Right renal pelvis (tissue), 4 donors: Measurements from ENCODE around the gene MCC. TPM values are rescaled to one million over a fixed set of nuclear protein-coding genes. Genes with fewer than 3 reads are reported as not detected.

ENCODE experiments used
- DNase-seq, 4 donors: peaks; one replicate each; pipeline ENCODE4 v3.0.0-alpha.2; 2013; ENCODE audit warnings: low read depth in 4 of 4, low spot score in 3 of 4, missing footprints in 1 of 4
- polyA plus RNA-seq, 4 donors: library from polyadenylated mRNA; unstranded; fragments of 120-200 nt; gene quantifications; one replicate each; pipeline ENCODE4 v1.2.1, GENCODE V29; 2013; ENCODE audit not compliant: insufficient read length in 4 of 4

Gene MCC
- 10 to 100 TPM; 27.6 to 34.8 (median 32.4) TPM for polyA plus RNA-seq

DNA sequence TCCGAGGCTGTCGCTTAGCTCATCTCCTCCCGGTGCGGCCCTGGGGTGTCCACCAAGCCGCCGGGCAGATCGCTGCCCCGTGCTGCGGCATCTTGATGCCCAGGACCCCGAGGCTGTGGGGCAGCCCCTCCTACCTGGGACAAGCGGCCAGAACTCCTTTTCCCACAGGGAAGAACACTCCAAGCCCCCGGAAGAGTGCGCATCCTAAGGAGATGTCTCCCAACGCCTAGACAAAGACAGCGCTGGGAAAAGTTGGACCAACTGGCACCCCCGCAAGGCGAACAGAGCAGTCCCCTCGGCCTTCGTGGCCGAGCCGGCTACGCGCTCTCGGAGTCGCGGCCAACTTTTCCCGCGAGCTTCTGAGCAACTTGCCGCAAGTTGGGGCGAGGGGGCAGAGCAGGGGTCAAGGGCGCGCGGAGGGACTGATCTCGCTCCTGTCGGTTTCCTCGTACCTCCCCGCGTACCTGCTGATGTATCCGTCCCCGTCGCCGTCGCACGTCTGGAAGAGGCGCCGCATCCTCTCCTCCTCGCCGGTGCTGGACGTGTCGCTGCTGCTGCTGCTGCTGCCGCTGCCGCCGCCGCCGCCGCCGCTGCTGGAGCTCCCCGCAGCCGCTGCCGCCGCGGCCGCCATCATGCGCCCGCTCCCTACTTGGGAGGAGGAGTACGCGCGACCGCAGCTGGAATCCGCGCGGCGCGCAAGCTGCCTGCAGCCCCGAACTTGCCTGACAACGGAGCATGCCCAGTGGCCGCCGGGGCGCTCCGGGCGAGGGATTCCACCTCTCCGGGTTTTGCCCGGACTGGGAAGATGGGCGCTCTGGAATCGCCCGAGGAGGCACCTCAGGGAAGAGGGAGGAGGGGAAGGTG is at the start of gene MCC:
Gene MCC (minus strand): TSS at position 673 of the 864 bp plus-strand sequence.
- peak in 3 of 4 donors; percentile 70 to 72 (median 71) for DNase-seq

DNA sequence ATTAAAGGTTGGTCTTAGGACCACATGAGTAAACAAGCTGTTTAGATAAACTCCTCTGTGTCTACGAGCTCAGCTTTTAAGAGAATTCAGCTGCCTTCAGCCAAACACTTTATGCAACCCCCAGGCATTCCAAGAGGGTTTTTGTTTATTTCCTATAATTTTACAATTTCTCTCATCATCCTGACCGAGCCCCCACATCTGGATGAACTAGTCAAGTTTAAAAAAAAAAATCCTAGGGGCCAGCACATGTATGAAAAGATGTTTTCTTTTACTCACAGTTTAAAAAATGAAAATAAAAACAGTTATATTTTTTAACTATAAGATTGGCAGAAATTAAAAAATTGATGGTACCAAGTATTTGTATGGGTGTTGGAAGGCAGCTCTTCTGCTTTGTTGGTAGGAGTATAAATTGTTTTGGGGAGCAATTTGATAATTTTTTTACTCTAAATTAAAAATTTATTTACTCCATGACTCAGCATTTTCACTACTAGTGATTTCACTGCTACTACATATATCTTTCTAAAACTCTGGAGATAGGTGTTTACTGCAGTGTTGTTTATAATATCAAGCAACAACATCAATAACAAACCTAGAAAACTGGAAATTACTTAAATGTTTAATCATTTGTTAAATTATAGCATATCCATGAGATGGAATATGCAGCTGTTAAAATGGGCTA is 43.4 kb upstream of the MCC start:
- no peak for DNase-seq

DNA sequence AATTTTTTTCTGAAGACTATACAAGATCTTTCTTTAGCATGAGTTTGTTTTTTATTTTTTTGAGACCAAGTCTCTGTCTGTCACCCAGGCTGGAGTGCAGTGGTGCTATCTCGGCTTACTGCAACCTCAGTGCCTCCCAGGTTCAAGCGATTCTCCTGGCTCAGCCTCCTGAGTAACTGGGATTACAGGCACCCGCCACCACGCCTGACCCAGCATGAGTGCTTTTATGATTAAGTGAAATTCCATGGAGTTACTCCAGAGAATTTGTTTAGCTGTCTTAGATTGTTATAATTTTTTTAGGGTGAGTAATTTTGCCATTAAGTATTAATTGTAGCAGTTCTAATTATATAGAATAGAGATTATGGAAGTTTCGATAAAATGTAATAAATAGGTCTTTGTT is 39.5 kb upstream of the MCC start:
- DNase-seq = no peak

DNA sequence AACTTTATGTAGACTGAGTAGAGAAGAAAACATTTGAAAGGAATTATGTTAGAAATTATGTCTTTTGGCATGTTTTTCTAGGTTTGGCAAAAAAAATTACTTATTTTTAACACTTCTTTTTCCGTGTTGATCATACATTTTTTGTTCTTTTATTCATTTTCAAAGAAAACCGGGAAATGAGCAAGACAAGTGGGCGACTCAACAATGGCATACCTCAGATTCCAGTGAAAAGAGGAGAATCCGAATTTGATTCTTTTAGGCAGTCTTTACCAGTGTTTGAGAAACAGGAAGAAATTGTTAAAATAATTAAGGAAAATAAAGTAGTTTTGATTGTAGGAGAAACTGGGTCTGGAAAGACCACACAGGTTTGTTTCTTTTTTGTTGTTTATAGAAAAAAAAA is 38.2 kb upstream of the MCC start:
- DNase-seq = no peak

DNA sequence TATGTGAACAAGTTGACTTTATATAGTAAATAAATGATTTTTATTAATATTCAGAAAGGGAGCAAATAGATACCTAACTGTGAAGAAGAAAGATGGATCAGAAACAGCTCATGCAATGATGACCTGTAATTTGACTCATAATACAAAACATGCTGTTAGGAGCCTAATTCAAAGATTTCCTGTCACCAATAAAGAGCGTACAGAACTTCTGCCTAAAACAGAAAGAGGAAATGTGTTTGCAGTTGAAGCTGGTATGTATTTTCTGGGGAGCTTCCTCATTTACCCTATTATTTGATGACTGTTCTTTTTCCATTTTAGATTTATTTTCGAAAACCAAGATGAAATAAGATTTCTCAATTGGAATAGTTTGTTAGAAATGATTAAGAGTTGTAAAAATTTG is 36.7 kb upstream of the MCC start:
- no peak for DNase-seq

DNA sequence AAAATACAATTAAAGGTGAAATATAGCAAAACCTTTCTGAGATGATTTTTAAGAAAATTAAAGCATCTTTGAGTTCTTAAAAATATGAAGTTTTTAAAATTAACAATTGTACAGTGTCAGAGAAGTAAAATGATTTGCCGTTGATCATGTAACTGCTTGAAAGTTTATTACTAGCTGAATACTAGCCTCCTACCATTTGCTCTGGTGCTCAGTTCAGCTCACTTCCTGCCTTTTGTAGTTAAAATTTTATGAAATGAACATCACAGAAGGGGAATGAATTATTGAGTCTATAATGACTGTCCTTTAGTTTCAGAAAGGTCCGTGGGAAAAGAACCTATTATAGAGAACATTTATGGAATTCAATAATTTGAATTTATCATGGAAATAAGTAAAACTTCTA is 34.9 kb upstream of the MCC start:
- DNase-seq = no peak

DNA sequence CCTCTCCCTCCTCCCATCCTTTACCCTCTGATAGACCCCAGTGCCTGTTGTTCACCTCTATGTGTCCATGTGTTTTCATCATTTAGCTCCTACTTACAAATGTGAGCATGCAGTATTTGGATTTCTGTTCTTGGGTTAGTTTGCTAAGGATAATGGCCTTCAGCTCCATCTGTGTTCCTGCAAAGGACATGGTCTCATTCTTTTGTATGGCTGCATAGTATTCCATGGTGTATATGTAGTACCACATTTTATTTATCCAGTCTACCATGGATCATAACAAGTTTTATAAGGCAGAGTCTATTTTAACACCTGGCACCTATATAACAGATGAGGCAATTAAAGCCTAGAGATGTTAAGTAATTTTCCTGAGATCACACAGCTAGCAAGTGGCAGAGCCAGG is 32.6 kb upstream of the MCC start:
- DNase-seq = no peak

DNA sequence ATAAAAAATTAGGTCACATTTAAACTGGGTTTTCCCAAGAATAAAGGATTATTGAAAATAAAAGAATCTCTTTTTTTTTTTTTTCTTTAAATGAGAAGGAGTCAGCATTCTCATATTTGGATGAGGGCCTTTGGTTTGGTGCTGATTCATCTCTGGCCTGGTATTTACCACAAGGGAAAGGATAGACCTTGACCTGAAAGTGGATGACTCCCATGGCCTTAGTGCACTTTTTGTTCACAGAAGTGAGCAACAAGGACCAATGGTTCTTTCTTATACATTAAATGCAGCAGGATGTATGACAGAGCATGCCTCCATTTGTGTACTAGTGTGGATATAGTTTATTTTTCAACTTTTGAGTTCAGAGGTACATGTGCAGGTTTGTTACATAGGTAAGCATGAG is 32.2 kb upstream of the MCC start:
- no peak for DNase-seq

DNA sequence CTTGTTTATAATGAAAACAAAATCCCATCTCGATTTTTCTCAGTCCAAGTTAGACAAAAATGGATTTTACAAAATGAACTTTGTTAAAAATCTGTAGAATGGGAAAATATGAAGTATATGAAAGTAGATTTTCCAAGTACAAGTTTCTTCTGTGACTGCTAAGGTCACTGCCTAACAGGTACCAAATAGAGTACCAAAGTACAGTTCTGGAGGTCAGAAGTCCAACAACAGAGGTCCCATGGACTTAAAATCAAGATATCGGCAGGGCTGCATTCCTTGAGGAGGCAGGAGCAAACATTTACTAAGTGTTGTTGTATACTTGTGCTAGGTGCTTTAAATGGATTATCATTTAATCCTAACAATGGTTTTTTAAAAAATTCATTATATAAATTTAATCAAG is 31.2 kb upstream of the MCC start:
- DNase-seq = no peak

DNA sequence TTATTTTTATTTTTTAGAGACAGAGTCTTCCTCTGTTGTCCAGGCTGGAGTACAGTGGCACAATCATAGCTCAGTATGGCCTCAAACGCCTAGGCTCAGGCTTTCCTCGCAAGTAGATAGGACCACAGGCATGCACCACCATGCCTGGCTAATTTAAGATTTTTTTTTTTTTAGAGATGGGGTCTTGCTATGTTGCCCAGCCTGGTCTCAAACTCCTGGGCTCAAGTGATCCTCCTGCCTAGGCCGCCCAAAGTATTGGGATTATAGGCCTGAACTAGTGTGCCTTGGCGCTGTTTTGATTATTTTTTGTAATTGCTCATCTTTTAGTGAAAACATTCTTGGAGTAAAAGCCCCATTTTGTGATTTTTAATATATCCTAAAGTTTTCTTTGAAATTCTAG is 30.6 kb upstream of the MCC start:
- DNase-seq = no peak

DNA sequence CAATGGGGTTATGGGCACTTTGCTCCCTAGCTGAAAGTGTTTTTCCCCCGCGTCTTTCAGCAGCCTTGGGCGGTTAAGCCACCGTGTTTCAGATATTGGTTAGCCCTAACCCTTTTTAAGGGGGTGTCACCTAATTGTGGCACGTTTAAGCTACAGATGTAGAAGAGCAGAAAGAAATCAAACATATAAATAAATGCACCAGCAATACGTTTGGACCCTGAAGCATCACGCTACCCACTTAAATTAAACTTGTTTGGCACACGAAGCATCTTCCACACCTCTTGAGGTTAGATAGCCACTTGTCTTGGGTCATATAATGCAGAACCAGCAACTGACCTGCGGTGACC is 26.0 kb upstream of the MCC start:
- peak in 1 of 4 donors; percentile 23 for DNase-seq

DNA sequence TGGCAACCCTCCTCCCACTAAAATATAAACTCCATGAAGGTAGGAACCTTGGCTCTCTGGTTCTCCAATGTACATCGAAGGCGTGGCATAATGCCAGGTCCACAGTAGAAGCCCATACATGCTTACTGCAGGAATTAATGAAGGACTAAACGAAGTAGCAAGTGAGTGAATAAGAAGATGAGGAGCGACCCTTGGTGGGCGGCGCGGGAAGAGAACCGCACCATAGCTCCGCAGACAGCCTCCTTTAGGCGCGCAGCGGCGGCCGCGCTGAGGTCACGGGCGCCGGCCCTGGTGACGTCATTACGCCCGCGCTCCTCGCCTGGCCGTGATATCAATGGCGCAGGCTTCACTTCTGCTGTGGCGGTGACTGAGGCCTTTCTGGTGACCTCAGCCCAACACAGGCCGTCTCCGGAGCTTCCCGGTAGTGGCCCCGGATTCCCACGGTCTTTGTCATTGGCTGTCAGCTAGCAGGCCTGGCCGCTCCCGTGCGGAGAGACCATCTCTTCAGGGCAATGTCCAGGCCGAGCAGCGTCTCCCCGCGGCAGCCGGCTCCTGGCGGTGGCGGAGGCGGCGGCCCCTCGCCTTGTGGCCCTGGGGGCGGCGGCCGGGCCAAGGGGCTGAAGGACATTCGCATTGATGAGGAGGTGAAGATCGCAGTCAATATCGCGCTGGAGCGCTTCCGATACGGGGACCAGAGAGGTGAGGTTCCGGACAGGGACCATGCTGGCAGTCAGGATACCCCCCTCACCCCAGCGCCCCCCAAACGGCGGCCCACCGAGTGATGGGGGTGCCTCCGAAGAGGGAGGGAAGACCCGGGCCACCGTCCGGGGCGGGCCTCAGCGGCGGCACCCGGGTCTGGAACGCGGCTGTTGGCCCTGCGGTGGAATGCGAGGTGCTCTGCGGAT is 25.4 kb upstream of the MCC start, which contains the start of gene YTHDC2:
Gene YTHDC2 (plus strand): TSS at position 311 of the 905 bp plus-strand sequence. CDS start 202 bp downstream, at position 513.
- peak; percentile 68 to 79 (median 71) for DNase-seq

DNA sequence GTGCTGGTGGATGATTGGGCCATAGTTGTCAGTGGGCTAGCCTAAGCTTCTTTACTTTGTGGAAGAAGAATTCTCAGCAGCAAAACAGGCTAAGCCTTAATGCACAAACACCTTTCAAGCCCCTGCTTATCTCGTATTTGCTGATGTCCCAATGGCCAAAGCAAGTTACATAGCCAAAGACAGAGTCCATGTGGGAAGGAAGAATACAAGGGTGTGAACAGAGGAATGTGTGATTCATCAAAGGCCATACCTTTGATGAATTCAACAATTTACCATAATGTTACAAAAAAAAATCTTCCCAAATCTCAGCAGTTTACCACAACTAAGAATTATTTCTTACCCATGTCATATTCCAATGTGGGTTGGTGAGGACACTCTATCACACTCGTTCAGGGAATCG is 24.1 kb upstream of the MCC start:
- DNase-seq = no peak

DNA sequence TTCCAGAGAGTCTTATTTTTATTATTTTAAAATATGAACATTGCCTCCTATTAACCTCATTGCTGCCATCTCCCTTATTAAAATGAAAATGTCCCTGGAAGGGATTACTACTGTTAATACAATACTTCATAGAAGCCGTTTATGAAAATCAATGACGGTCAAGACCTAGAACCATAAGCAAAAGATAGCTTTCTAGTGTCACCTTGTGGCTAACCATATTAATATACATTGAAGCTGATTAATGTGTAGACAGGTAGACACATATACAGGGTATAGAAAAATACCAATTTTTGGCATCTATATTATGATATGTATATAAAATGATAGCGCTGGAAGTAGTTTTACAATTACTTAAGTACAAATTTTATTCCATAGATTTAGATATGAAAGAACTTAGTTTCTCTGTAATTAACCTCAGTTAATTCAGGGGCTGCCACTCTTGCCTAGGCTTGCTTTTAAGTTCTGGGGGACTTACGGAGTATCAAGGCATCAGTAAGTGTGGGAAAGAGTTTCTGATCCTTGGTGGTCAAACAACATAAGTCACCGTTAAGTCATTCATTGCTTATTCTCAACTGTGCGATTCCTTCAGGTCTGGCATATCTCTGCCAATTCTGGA is 22.7 kb upstream of the MCC start:
- no peak for DNase-seq

DNA sequence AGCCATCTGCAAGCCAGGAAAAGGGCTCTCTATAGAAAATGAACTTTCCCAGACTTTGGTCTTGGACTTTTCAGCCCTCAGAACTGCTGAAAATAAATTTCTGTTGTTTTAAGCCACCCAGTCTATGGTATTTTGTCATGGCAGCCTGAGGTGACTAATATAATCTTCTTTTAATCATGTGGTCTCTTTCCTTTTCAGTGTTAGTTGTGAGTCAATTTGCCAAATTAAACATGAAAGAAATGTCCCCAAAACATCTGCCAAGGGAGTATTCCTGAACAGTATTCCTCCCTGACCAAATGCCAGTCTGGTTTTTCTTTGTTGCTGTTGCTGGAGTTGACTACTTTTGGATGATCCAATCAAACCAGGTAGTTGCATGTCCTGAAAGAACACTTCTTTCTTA is 20.5 kb upstream of the MCC start:
- no peak for DNase-seq

DNA sequence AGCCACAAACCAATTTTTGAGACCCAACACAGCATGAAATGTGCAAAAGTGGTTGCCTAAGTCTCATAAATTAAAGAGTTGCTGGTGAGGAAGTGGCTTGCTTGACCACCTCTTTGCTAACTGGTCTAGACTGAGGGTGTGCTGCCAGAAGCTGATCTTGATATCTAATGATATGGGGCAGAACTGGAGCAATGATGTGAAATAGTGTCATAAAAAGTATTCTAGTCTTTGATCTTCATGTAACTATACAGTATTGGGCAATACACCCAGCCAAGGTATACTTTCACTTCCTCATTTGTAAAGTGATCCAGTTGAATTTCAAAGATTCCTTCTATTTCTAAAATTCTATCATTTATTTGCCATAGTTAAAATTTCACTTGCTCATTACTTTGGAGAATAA is 19.3 kb upstream of the MCC start:
- no peak for DNase-seq

DNA sequence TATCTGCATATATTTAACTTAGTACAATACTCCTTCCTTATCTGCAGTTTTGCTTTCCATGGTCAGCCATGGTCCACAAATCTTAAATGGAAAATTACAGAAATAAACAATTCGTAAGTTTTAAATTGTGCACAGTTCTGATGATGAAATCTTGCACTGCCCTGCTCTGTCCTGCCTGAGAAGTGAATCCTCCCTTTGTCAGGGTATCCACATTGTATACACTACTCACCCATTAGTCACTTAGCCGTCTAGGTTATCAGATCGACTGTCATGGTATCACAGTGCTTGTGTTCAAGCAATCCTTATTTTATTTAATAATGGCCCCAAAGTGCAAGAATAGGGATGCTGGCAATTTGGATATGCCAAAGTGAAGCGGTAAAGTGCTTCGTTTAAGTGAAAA is 16.9 kb upstream of the MCC start:
- no peak for DNase-seq

DNA sequence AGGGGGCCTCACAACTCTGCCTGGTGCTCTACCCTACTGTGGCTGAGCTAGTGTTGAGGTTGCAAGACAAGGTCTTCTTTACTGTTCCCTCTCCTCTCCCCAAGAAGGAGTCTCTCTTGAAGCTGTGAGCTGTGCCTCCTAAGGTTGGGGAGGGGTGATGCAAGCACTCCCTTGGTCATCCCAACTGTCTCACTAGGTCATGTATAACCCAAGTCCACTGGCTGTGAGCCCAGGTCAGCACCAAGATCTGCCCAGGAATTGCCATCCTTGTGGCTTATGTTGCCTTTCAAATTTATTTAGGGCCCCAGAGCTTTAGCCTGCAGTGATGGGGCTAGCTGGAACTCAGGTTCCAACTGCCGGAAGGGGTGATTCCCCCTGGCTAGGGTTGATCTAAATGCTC is 14.9 kb upstream of the MCC start:
- DNase-seq = no peak

DNA sequence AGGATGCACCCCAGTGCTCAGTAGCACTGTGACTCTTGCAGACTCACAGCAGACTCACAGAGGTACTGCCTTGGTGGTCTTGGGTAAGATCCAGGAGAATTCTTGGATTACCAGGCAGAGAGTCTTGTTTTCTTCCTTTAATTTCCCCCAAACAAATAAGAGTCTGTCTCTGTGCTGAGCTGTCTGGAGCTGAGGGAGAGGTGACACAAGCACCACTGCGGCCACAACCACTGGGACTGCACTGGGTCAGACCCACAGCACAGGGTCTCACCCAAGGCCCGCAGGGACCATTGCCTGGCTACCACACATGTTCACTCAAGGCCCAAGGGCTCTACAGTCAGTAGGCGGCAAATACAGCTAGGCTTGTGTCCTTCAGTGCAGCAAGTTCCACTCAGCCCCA is 13.8 kb upstream of the MCC start:
- no peak for DNase-seq

DNA sequence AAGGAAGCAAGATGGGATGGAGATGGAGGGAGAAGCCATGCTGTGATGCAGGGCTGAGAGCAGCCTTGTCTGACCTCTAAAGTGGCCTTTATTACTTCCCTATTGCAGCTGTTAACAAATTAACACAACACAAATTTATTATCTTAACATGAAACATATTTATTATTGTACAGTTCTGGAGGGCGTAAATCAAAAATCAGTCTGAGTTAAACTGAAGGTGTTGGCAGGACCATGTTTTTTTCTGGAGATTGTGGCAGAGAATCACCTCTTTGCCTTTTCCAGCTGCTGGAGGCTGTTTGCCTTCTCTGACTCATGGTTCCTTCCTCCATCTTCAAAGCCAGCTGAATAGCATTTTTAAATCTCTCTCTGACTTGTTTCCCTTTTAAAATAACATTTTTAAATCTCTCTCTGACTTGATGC is 7.2 kb upstream of the MCC start:
- no peak for DNase-seq

DNA sequence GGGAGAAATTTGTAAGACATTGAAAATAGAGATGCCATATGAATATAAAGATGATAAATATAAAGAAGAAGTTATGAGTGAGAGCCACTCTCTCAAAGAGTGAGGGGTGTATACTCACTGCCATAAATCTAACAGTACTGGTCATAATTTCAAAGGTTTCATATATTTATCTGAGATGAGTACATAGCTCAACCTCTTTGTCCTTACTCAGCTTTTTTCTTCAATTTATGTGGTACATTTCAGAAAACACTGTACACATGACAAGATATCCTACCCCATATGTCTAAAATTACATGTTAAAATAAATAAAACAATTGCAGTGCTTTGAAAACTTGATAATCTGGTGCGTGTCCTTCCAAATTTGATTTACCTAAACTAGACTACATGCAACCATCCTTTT is 5.2 kb upstream of the MCC start:
- no peak for DNase-seq
